Central memory CD8-positive, alpha-beta T cell (primary cell): ENCODE data around the gene RNF13.
"Not testable (repeated sequence)": the region's sequence is repeated elsewhere in the genome, so short reads cannot be mapped to it uniquely, and the experiment has no call there.

Experiments
- ATAC-seq: fragments of 150-1000 bp; cut with Tn5 transposase; replicated peaks from 2 replicates; pipeline ENCODE4 v1.10.0; 2022; ENCODE audit warnings: mild to moderate bottlenecking, moderate FRiP score, moderate number of reproducible peaks; ENCODE audit not compliant: poor library complexity, severe bottlenecking; ENCODE audit errors: extremely low read depth
- DNase-seq, 2 donors: peaks; one replicate each; pipeline ENCODE4 v3.0.0; 2021; ENCODE audit warnings: low spot score in 2 of 2
- H3K27ac Mint-ChIP-seq: one replicate; pipeline ENCODE4 v1.8.0; 2022; ENCODE audit warnings: low read depth, mild to moderate bottlenecking, moderate library complexity, mixed read lengths
- H3K27me3 Mint-ChIP-seq: one replicate; pipeline ENCODE4 v1.8.0; 2022; ENCODE audit warnings: mixed read lengths
- H3K36me3 Mint-ChIP-seq: one replicate; pipeline ENCODE4 v1.8.0; 2022; ENCODE audit warnings: mild to moderate bottlenecking, moderate library complexity, mixed read lengths; ENCODE audit not compliant: insufficient read depth
- H3K4me1 Mint-ChIP-seq: one replicate; pipeline ENCODE4 v1.8.0; 2022; ENCODE audit warnings: mixed read lengths
- H3K4me3 Mint-ChIP-seq: one replicate; pipeline ENCODE4 v1.8.0; 2022; ENCODE audit warnings: mild to moderate bottlenecking, moderate library complexity, mixed read lengths
- H3K9me3 Mint-ChIP-seq: one replicate; pipeline ENCODE4 v1.8.0; 2022; ENCODE audit warnings: mixed read lengths

RNF13 gene

GRCh38 chr3:149858911-149859310 lies 45.9 kb downstream of the RNF13 start:
- no peak overlapping the region for H3K4me3 Mint-ChIP-seq
- peaks cover 11% of the 10 kb centered on the region for H3K36me3 Mint-ChIP-seq
- ATAC-seq (no peak), DNase-seq (no peak)
- H3K27ac Mint-ChIP-seq: no peak overlapping the region
- H3K9me3 Mint-ChIP-seq: no peaks in the 10 kb centered on the region
- H3K4me1 Mint-ChIP-seq: peaks cover 9% of the 10 kb centered on the region
- H3K27me3 Mint-ChIP-seq: no peaks in the 10 kb centered on the region

- ATAC-seq: no peak
- H3K36me3 Mint-ChIP-seq: peaks cover 3% of the 10 kb centered on the region
These were observed 47.9 kb downstream of the RNF13 start for GRCh38 chr3:149860881-149861280.

GRCh38 chr3:149867563-149867962 lies 54.5 kb downstream of the RNF13 start:
- no peaks in the 10 kb centered on the region for H3K27me3 Mint-ChIP-seq
- no peak overlapping the region for H3K27ac Mint-ChIP-seq
- peaks cover 11% of the 10 kb centered on the region for H3K9me3 Mint-ChIP-seq
- no peak for DNase-seq
- no peak overlapping the region for H3K4me3 Mint-ChIP-seq
- H3K36me3 Mint-ChIP-seq: peaks cover 13% of the 10 kb centered on the region
- no peak for ATAC-seq
- H3K4me1 Mint-ChIP-seq: peaks cover 18% of the 10 kb centered on the region

More at GRCh38 chr3:149860881-149861280, 47.9 kb downstream of the RNF13 start:
- no peak for DNase-seq
- no peaks in the 10 kb centered on the region for H3K9me3 Mint-ChIP-seq
- no peaks in the 10 kb centered on the region for H3K27me3 Mint-ChIP-seq
- no peak overlapping the region for H3K4me3 Mint-ChIP-seq
- peaks cover 9% of the 10 kb centered on the region for H3K4me1 Mint-ChIP-seq
- H3K27ac Mint-ChIP-seq: no peak overlapping the region

GRCh38 chr3:149871855-149872254 lies 58.8 kb downstream of the RNF13 start:
- ATAC-seq: no peak

GRCh38 chr3:149872589-149872988 lies 59.6 kb downstream of the RNF13 start:
- H3K27ac Mint-ChIP-seq: no peak overlapping the region
- H3K4me1 Mint-ChIP-seq: peaks cover 18% of the 10 kb centered on the region
- H3K36me3 Mint-ChIP-seq: peaks cover 14% of the 10 kb centered on the region
- DNase-seq: no peak
- no peaks in the 10 kb centered on the region for H3K27me3 Mint-ChIP-seq
- H3K4me3 Mint-ChIP-seq: no peak overlapping the region
- peaks cover 11% of the 10 kb centered on the region for H3K9me3 Mint-ChIP-seq
- ATAC-seq: no peak

More at GRCh38 chr3:149871855-149872254, 58.8 kb downstream of the RNF13 start:
- no peak for DNase-seq
- H3K4me3 Mint-ChIP-seq: no peak overlapping the region
- peaks cover 18% of the 10 kb centered on the region for H3K4me1 Mint-ChIP-seq
- no peak overlapping the region for H3K27ac Mint-ChIP-seq
- peaks cover 11% of the 10 kb centered on the region for H3K9me3 Mint-ChIP-seq
- no peaks in the 10 kb centered on the region for H3K27me3 Mint-ChIP-seq
- H3K36me3 Mint-ChIP-seq: peaks cover 16% of the 10 kb centered on the region

GRCh38 chr3:149877668-149878067 lies 64.7 kb downstream of the RNF13 start:
- peaks cover 2% of the 10 kb centered on the region for H3K36me3 Mint-ChIP-seq
- H3K27ac Mint-ChIP-seq: peak overlapping the region; percentile 46

GRCh38 chr3:149879872-149880271 lies 66.9 kb downstream of the RNF13 start:
- Mint-ChIP-seq H3K4me3 (no peak overlapping the region), H3K36me3 (peaks cover 2% of the 10 kb centered on the region), H3K9me3 (peaks cover 5% of the 10 kb centered on the region), H3K4me1 (peaks cover 19% of the 10 kb centered on the region), H3K27ac (no peak overlapping the region), H3K27me3 (no peaks in the 10 kb centered on the region)
- DNase-seq: no peak
- no peak for ATAC-seq

More at GRCh38 chr3:149877668-149878067, 64.7 kb downstream of the RNF13 start:
- Mint-ChIP-seq H3K9me3 (no peaks in the 10 kb centered on the region), H3K4me3 (no peak overlapping the region), H3K4me1 (peaks cover 8% of the 10 kb centered on the region), H3K27me3 (no peaks in the 10 kb centered on the region)
- DNase-seq: no peak
- ATAC-seq: no peak

GRCh38 chr3:149881879-149882278 lies 68.9 kb downstream of the RNF13 start:
- peaks cover 2% of the 10 kb centered on the region for H3K36me3 Mint-ChIP-seq
- no peak overlapping the region for H3K4me3 Mint-ChIP-seq
- ATAC-seq: no peak
- DNase-seq: no peak
- H3K27me3 Mint-ChIP-seq: no peaks in the 10 kb centered on the region
- H3K27ac Mint-ChIP-seq: no peak overlapping the region
- peaks cover 5% of the 10 kb centered on the region for H3K9me3 Mint-ChIP-seq
- peaks cover 35% of the 10 kb centered on the region for H3K4me1 Mint-ChIP-seq

- Mint-ChIP-seq H3K27me3 (no peaks in the 10 kb centered on the region), H3K9me3 (peaks cover 5% of the 10 kb centered on the region), H3K4me3 (no peak overlapping the region), H3K36me3 (peaks cover 8% of the 10 kb centered on the region), H3K4me1 (peaks cover 35% of the 10 kb centered on the region), H3K27ac (no peak overlapping the region)
- ATAC-seq (no peak), DNase-seq (no peak)
These were observed 70.1 kb downstream of the RNF13 start for GRCh38 chr3:149883134-149883533.

GRCh38 chr3:149883860-149884259 lies 70.8 kb downstream of the RNF13 start:
- Mint-ChIP-seq H3K27ac (peak overlapping the region; percentile 16), H3K4me1 (peaks cover 35% of the 10 kb centered on the region)
- not testable (repeated sequence) for ATAC-seq, H3K9me3 Mint-ChIP-seq, H3K4me3 Mint-ChIP-seq, DNase-seq, H3K27me3 Mint-ChIP-seq, H3K36me3 Mint-ChIP-seq

- H3K27ac Mint-ChIP-seq, H3K36me3 Mint-ChIP-seq: not testable (repeated sequence)
These were observed 71.8 kb downstream of the RNF13 start for GRCh38 chr3:149884848-149885247.

GRCh38 chr3:149886957-149887356 lies 73.9 kb downstream of the RNF13 start:
- H3K27ac Mint-ChIP-seq: no peak overlapping the region
- H3K4me1 Mint-ChIP-seq: peaks cover 44% of the 10 kb centered on the region
- no peak for ATAC-seq

More at GRCh38 chr3:149884848-149885247, 71.8 kb downstream of the RNF13 start:
- not testable (repeated sequence) for H3K27me3 Mint-ChIP-seq, H3K9me3 Mint-ChIP-seq, H3K4me3 Mint-ChIP-seq, DNase-seq, ATAC-seq
- peaks cover 36% of the 10 kb centered on the region for H3K4me1 Mint-ChIP-seq

GRCh38 chr3:149891621-149892020 lies 78.6 kb downstream of the RNF13 start:
- H3K4me1 Mint-ChIP-seq: peaks cover 15% of the 10 kb centered on the region
- peaks cover 11% of the 10 kb centered on the region for H3K36me3 Mint-ChIP-seq
- no peaks in the 10 kb centered on the region for H3K9me3 Mint-ChIP-seq
- DNase-seq (no peak), ATAC-seq (no peak)
- H3K27ac Mint-ChIP-seq: no peak overlapping the region
- H3K4me3 Mint-ChIP-seq: no peak overlapping the region
- H3K27me3 Mint-ChIP-seq: no peaks in the 10 kb centered on the region

More at GRCh38 chr3:149886957-149887356, 73.9 kb downstream of the RNF13 start:
- no peak overlapping the region for H3K4me3 Mint-ChIP-seq
- no peak for DNase-seq
- H3K9me3 Mint-ChIP-seq: peaks cover 5% of the 10 kb centered on the region
- peaks cover 11% of the 10 kb centered on the region for H3K36me3 Mint-ChIP-seq
- H3K27me3 Mint-ChIP-seq: no peaks in the 10 kb centered on the region
